Stimulated activated naive CD8-positive, alpha-beta T cell treated with anti-CD3 and anti-CD28 coated beads, Interleukin-15, Interleukin-2, amounts not matched to agents 100 ng/mL and 50 ng/mL, for 24 hours (primary cell): ENCODE data around the gene TBL1X.

Experiments used
- H3K27ac Mint-ChIP-seq: one replicate; pipeline ENCODE4 v1.8.0; 2021; ENCODE audit warnings: mild to moderate bottlenecking, mixed read lengths
- H3K27me3 Mint-ChIP-seq: one replicate; pipeline ENCODE4 v1.8.0; 2021; ENCODE audit warnings: mixed read lengths
- H3K36me3 Mint-ChIP-seq: one replicate; pipeline ENCODE4 v1.8.0; 2021; ENCODE audit warnings: low read depth, mixed read lengths
- H3K4me1 Mint-ChIP-seq: one replicate; pipeline ENCODE4 v1.8.0; 2021; ENCODE audit warnings: low read depth, mixed read lengths
- H3K4me3 Mint-ChIP-seq: one replicate; pipeline ENCODE4 v1.8.0; 2021; ENCODE audit warnings: mild to moderate bottlenecking, mixed read lengths
- H3K9me3 Mint-ChIP-seq: one replicate; pipeline ENCODE4 v1.8.0; 2021; ENCODE audit warnings: mixed read lengths

TBL1X gene

DNA sequence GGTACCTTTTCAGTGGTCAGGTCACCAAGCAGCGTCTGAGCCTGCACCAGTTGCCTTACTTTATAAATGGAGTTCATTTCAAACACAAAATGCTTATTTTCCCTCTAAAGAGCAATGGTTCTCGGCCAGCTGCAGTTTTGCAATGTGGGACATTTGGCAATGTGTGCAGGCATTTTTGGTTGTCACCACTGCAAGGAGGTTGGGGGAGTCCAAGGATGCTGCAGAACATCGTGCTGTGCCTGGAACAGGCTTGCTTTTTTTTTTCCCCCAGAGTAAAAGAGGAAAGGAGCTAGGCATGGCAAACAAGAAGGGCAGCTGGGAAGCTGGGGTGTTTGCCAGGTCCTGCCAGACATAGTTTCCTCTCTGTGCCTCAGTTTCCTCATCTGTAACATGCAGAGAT is 185.2 kb downstream of the TBL1X start:
- Mint-ChIP-seq H3K27me3 (no peaks in the 10 kb centered on the region), H3K9me3 (no peaks in the 10 kb centered on the region), H3K4me1 (peaks cover 5% of the 10 kb centered on the region), H3K27ac (no peak overlapping the region), H3K36me3 (peaks cover 14% of the 10 kb centered on the region), H3K4me3 (no peak overlapping the region)

DNA sequence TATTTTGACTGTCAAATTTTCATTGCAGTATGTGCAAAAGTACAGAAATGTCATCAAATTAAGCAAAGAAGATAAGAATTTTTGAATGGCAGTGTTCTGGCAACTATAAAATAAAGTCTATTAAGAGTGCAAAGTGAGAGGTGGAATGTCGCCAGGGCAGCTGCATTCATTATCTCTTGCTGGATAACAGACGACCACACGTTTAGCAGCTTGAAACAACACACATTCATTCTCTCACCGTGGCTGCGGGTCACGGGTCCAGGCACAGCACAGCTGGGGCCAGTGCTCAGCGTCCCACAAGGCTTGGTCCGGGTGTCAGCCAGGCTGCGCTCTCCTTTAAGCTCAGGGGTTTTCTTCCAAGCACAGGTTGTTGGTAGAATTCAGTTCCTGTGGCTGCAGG is 186.9 kb downstream of the TBL1X start:
- no peaks in the 10 kb centered on the region for H3K27me3 Mint-ChIP-seq
- no peak overlapping the region for H3K27ac Mint-ChIP-seq
- peaks cover 27% of the 10 kb centered on the region for H3K36me3 Mint-ChIP-seq
- H3K4me1 Mint-ChIP-seq, result no peaks in the 10 kb centered on the region
- no peak overlapping the region for H3K4me3 Mint-ChIP-seq
- no peaks in the 10 kb centered on the region for H3K9me3 Mint-ChIP-seq

DNA sequence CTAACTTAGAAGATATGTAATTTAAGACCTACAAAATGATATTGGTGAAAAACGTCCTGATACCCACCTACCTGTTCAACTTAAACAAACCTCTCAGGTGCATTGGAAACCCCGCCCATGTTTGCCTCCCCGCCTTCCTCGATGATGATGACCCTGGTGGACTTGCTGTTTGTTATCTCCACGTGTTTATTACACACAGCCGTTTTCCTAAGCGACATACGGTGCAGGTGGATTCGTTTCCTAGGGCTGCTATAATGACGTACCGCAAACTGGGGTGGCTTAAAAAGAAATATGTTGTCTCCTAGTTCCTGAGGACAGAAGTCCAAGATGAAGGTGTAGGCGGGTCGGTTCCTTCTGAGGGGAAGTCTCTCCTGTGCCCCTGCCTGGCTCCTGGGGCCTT is 190.1 kb downstream of the TBL1X start:
- no peaks in the 10 kb centered on the region for H3K4me1 Mint-ChIP-seq
- no peak overlapping the region for H3K27ac Mint-ChIP-seq
- peaks cover 44% of the 10 kb centered on the region for H3K36me3 Mint-ChIP-seq

DNA sequence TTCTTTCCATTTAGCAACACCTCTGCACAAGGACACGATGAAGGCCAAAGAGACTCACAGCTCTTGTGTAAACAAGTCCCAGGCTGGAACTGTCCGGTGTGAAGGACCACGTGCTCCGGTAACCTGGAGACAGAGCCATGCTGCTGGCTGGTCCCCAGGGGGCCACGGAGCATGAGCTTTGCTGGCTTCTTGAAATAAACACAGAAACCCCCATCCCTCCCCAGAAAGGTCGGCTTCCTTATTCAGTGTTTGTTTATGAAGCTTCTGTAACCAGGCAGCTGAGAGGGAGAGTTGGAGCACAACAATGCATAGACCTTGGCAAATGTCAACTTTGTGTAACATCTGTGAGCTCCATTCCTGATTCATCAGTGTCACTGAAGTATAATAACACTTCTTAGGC is 191.4 kb downstream of the TBL1X start:
- H3K36me3 Mint-ChIP-seq, result peaks cover 44% of the 10 kb centered on the region
- H3K27me3 Mint-ChIP-seq, result no peaks in the 10 kb centered on the region

More for the DNA sequence above, 190.1 kb downstream of the TBL1X start:
- H3K9me3 Mint-ChIP-seq, result no peaks in the 10 kb centered on the region
- H3K27me3 Mint-ChIP-seq, result no peaks in the 10 kb centered on the region
- no peak overlapping the region for H3K4me3 Mint-ChIP-seq

DNA sequence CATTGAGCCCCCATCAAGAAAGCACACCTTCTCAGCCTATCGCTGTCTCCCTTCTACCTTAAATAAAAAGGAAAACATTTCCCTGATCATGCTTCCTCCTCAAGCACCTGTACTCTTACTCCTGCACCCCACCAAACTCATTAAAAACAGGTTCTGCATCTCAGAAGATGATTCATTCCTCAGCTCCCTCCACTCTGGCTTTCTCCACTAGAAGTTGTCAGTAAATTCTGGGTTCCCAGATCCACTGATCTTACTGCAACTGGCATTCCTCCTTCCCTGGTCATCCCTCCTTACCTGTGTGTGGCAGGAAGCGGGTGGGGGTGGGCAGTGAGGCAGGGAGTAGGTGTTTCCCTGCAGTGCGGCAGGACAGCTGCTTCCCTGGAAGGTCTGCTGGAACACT is 192.0 kb downstream of the TBL1X start:
- Mint-ChIP-seq H3K4me1 (no peaks in the 10 kb centered on the region), H3K4me3 (no peak overlapping the region), H3K36me3 (peaks cover 44% of the 10 kb centered on the region), H3K27ac (no peak overlapping the region), H3K9me3 (no peaks in the 10 kb centered on the region), H3K27me3 (no peaks in the 10 kb centered on the region)

More for the DNA sequence above, 191.4 kb downstream of the TBL1X start:
- H3K27ac Mint-ChIP-seq, result no peak overlapping the region
- H3K4me1 Mint-ChIP-seq, result no peaks in the 10 kb centered on the region
- no peak overlapping the region for H3K4me3 Mint-ChIP-seq
- H3K9me3 Mint-ChIP-seq, result no peaks in the 10 kb centered on the region

DNA sequence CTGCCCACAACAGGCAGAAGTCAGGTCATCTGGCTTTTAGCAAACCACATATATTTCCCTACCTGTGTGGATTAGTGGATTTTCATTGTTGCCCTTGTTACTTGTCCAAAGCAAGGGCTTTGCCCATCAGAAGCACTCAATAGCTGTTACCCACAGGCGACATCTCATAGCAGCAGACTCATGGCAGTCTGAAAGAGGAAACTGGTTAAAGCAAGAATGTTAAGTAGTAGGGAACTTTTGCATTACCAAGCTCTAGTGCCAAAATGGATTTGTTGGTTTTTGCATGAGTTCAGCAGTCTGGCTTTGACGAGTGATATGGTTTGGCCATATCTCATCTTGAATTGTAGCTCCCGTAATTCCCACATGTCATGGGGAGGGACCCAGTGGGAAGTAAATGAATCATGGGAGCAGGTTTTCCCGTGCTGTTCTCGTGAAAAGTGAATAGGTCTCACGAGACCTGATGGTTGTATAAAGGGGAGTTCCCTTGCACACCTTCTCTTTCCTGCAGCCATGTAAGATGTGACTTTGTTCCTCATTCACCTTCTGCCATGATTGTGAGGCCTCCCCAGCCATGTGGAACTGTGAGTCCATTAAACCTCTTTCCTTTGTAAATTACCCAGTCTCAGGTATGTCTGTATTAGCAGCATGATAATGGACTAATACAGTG is 192.9 kb downstream of the TBL1X start:
- no peaks in the 10 kb centered on the region for H3K4me1 Mint-ChIP-seq
- no peaks in the 10 kb centered on the region for H3K27me3 Mint-ChIP-seq
- H3K27ac Mint-ChIP-seq, result peak overlapping the region; percentile 16
- peaks cover 44% of the 10 kb centered on the region for H3K36me3 Mint-ChIP-seq
- no peak overlapping the region for H3K4me3 Mint-ChIP-seq
- no peaks in the 10 kb centered on the region for H3K9me3 Mint-ChIP-seq

DNA sequence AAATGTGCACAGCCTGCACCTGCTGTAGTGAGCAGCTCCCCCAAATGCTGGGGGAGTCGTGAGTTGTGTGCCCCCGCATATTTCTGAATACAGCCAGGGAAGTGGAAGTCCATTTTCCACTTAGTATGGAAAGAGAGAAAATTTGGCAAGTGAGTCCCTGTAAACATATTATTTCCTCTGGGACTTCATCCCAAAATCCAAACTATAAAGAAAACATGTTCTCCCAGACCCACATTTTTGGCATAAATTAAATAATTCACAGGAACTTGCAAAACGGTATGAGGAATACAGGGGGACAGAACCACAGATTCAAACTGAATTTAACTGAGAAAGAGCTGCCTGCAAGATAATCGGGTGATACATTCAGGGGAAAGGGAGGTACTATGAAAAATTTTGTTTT is 193.6 kb downstream of the TBL1X start:
- H3K27me3 Mint-ChIP-seq, result no peaks in the 10 kb centered on the region
- no peak overlapping the region for H3K27ac Mint-ChIP-seq
- peaks cover 44% of the 10 kb centered on the region for H3K36me3 Mint-ChIP-seq
- no peaks in the 10 kb centered on the region for H3K4me1 Mint-ChIP-seq
- H3K4me3 Mint-ChIP-seq, result no peak overlapping the region
- H3K9me3 Mint-ChIP-seq, result no peaks in the 10 kb centered on the region

DNA sequence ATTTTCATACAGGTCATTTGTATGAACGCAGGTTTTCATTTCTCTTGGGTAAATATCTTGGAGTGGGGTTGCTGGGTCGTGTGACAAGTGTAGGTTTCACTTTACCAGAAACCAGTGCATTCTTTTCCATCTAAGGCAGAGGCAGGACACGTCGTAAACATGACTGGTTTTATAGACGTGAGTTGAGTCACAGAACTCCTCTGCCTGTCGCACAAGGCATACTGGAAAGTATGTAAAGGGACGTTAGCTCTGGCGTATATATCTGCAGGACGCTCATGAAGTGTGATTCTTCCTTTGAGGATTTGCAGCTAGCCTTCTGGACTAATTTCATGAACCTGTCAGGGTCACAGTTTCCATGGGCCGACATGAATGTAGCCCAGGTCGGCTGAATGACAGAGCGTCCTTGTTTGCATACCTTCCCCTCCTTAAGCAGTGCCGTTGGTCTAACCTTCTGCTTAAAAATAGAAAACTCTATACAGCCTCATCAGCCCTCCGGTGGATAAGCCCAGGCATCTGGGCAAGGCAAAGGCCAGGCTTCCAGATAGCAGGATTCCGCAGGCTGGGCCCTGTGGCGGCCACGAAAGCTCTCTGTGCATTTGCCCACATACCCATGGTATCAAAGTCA is 194.8 kb downstream of the TBL1X start:
- H3K4me3 Mint-ChIP-seq, result no peak overlapping the region
- no peaks in the 10 kb centered on the region for H3K4me1 Mint-ChIP-seq
- H3K9me3 Mint-ChIP-seq, result no peaks in the 10 kb centered on the region
- peaks cover 33% of the 10 kb centered on the region for H3K36me3 Mint-ChIP-seq
- no peaks in the 10 kb centered on the region for H3K27me3 Mint-ChIP-seq
- H3K27ac Mint-ChIP-seq, result no peak overlapping the region

DNA sequence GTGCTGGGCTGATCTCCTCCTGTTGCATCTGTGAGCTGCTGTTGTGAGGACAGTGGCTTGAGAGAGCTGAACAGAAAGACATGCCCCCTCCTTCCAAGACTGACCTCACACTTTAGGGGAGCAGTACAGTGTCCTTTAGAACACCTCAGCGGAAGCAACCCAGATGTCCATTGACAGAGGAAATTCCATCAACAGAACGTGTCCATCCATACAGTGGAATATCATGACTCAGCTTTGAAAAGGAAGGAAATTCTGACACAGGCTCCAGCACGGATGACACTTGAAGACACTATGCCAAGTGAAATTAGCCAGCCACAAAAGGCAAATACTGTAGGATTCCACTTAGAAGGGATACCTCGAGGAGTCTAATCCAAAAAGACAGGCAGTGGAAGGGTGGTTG is 197.3 kb downstream of the TBL1X start:
- no peak overlapping the region for H3K4me3 Mint-ChIP-seq
- no peaks in the 10 kb centered on the region for H3K9me3 Mint-ChIP-seq
- no peak overlapping the region for H3K27ac Mint-ChIP-seq
- no peaks in the 10 kb centered on the region for H3K4me1 Mint-ChIP-seq
- H3K27me3 Mint-ChIP-seq, result no peaks in the 10 kb centered on the region
- peaks cover 13% of the 10 kb centered on the region for H3K36me3 Mint-ChIP-seq

DNA sequence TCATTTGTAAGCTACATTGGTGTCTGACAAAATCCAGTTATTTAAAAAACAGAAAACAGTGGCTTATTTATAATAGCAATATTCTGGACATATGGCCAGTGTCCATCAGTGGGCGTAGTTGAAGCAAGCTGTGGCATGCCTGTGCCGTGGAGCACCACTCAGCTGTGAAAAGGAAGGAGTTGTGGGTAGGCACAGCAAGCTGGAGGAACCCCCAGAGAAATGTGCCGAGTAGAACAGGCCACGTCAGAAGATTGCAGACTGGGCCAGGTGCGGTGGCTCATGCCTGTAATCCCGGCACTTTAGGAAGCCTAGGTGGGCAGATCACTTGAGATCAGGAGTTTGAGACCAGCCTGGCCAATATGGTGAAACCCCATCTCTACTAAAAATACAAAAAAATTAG is 198.4 kb downstream of the TBL1X start:
- no peak overlapping the region for H3K27ac Mint-ChIP-seq
- peaks cover 4% of the 10 kb centered on the region for H3K36me3 Mint-ChIP-seq
- H3K4me1 Mint-ChIP-seq, result no peaks in the 10 kb centered on the region
- no peaks in the 10 kb centered on the region for H3K27me3 Mint-ChIP-seq
- no peak overlapping the region for H3K4me3 Mint-ChIP-seq
- H3K9me3 Mint-ChIP-seq, result no peaks in the 10 kb centered on the region

DNA sequence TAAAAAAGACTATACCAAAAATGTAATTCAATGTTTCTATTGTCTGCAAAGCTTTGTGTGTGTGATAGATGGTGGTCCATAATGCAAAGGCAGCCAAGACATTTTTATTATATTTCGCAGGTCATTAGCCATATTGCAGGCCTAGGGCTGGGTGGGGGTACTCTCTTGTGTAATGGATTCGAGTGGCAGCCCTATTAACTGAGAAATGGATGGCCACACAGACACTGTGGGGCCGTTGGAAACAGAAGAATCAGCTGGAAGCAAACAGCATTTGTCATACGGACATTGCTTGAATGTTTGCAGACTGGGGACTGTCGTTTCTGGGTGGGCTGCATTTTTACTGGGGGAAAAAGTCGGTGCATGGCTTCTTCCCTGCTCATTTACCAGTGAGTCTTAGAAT is 199.4 kb downstream of the TBL1X start:
- no peaks in the 10 kb centered on the region for H3K36me3 Mint-ChIP-seq
- no peak overlapping the region for H3K27ac Mint-ChIP-seq
- H3K4me3 Mint-ChIP-seq, result no peak overlapping the region
- H3K9me3 Mint-ChIP-seq, result no peaks in the 10 kb centered on the region
- H3K4me1 Mint-ChIP-seq, result no peaks in the 10 kb centered on the region
- H3K27me3 Mint-ChIP-seq, result no peaks in the 10 kb centered on the region

DNA sequence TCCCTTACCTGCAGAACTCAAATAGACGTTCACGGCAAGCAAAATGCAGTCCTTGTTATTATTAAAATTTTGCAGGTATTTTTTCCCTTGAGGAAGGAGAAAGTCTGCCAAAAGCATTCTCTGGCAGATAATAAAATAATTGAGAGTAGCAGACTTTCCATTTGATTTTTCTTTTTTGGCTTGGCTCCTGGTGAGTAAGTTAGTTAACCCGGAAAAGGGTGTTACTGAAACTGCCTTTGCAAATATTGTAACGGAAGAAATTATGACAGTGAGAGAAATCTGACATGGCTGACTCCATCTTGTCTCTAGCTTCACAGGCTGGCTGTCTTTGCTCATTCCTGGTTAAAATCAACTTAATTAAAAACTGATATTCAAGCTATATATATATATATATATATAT is 200.3 kb downstream of the TBL1X start:
- no peaks in the 10 kb centered on the region for H3K27me3 Mint-ChIP-seq

DNA sequence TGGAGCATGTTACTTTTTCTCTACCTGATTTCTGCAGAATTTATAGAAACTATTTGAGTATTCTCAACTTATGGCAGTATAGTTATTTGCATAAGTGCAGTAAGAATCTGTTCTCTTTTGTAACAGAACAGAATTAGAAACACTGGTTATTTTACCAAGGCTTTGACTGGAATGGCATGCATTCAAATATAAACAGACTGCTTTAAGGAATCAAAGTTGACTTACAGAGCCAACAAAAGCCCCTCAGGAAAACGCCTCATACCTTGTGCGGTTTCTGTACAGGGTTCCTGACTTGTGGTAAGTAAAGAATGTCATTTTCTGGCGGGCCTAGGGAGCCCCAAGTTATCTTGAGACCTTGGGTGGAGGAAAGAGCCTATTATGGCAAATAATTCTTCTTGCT is 203.7 kb downstream of the TBL1X start:
- no peaks in the 10 kb centered on the region for H3K27me3 Mint-ChIP-seq
- H3K36me3 Mint-ChIP-seq, result peaks cover 18% of the 10 kb centered on the region
- H3K9me3 Mint-ChIP-seq, result no peaks in the 10 kb centered on the region
- H3K4me1 Mint-ChIP-seq, result peaks cover 15% of the 10 kb centered on the region
- no peak overlapping the region for H3K27ac Mint-ChIP-seq
- H3K4me3 Mint-ChIP-seq, result no peak overlapping the region

More for the DNA sequence above, 200.3 kb downstream of the TBL1X start:
- Mint-ChIP-seq H3K36me3 (no peaks in the 10 kb centered on the region), H3K9me3 (no peaks in the 10 kb centered on the region), H3K27ac (no peak overlapping the region), H3K4me3 (no peak overlapping the region), H3K4me1 (no peaks in the 10 kb centered on the region)

DNA sequence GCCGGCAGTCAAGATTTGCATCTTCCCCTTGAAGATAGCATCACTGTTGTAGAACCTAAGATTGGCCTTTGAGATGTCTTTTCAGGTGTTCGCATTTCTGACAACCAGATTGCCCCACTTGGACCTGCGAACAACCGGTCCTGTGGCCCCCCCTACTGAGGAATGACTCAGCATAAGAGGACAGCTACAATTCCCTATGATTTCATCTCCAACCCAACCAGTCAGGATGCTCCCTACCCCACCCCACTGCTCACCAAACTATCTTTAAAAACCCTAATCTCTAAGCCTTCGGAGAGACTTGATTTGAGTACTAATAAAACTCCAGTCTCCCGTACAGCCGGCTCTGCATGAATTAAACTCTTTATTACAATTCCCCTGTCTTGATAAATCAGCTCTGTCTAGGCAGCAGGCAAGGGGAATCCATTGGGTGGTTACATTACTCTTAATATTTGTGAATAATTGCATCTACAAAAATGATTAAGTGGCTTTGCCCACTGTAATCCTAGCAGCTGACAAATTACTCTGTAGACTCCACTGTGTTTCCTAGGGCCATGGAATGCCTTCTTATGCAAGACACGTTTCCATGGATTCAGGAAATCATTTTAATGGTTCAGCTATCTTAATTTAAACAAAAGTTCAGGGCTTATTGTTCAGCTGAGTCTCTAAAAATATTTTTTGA is 205.4 kb downstream of the TBL1X start:
- H3K4me1 Mint-ChIP-seq, result peaks cover 15% of the 10 kb centered on the region
- H3K36me3 Mint-ChIP-seq, result peaks cover 24% of the 10 kb centered on the region
- H3K9me3 Mint-ChIP-seq, result no peaks in the 10 kb centered on the region
- H3K4me3 Mint-ChIP-seq, result no peak overlapping the region
- H3K27ac Mint-ChIP-seq, result no peak overlapping the region
- H3K27me3 Mint-ChIP-seq, result no peaks in the 10 kb centered on the region

DNA sequence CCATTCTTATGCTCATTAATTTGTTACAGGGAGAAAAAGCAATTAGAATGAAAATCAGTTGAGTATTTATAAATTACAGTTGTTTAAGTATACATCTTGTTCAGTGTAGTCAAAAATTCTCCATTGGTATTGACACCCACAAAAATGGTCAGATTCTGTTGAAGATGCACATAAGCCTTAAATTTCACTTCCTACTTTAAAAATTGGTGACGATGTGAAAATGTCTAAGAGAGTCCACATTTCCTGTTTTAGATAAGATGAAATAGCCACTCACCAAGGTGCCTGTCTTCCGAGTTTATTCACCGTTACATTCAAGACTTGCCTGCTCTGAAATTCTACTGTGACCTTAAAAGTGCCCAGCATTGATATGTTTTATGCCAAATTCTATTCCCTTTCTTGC is 207.1 kb downstream of the TBL1X start:
- Mint-ChIP-seq H3K4me1 (peaks cover 21% of the 10 kb centered on the region), H3K4me3 (no peak overlapping the region), H3K27ac (no peak overlapping the region), H3K36me3 (peaks cover 34% of the 10 kb centered on the region), H3K27me3 (no peaks in the 10 kb centered on the region), H3K9me3 (no peaks in the 10 kb centered on the region)
